GM19324 (cell line): ENCODE results near the gene INHBC.

Experiments used
- ATAC-seq: cut with Tn5 transposase; IDR thresholded peaks from one replicate; pipeline ENCODE4 v1.9.1; 2021; ENCODE audit warnings: mild to moderate bottlenecking, moderate library complexity; ENCODE audit not compliant: unreplicated experiment, low FRiP score

Gene INHBC

GRCh38 chr12:57452181-57452936 is 17.8 kb downstream of the INHBC start:
- no peak for ATAC-seq

GRCh38 chr12:57452937-57453509 is 18.4 kb downstream of the INHBC start:
- ATAC-seq = no peak

GRCh38 chr12:57454213-57454565 is 19.6 kb downstream of the INHBC start:
- no peak for ATAC-seq

- no peak for ATAC-seq
These were observed 20.2 kb downstream of the INHBC start, which contains the start of gene INHBE for GRCh38 chr12:57454566-57455373. Gene INHBE, plus strand, starts transcription at chr12:57455307. Its CDS starts 230 bp downstream, at chr12:57455537.

- ATAC-seq = no peak
These were observed 21.0 kb downstream of the INHBC start for GRCh38 chr12:57455374-57456144.

GRCh38 chr12:57456145-57456700 is 21.6 kb downstream of the INHBC start:
- no peak for ATAC-seq

- ATAC-seq = no peak
These were observed 22.3 kb downstream of the INHBC start for GRCh38 chr12:57456737-57457490.

GRCh38 chr12:57458665-57459054 is 24.1 kb downstream of the INHBC start:
- no peak for ATAC-seq

GRCh38 chr12:57459055-57459749 is 24.6 kb downstream of the INHBC start:
- peak; percentile 47 for ATAC-seq

- ATAC-seq = no peak
These were observed 25.3 kb downstream of the INHBC start, which contains the start of gene GLI1 for GRCh38 chr12:57459750-57460467. Gene GLI1, plus strand, starts transcription at chr12:57459785. Its CDS starts 3,907 bp downstream, at chr12:57463692.

- no peak for ATAC-seq
These were observed 25.8 kb downstream of the INHBC start for GRCh38 chr12:57460468-57460784.

- ATAC-seq = no peak
These were observed 26.3 kb downstream of the INHBC start for GRCh38 chr12:57460841-57461275.

GRCh38 chr12:57461276-57461916 is 26.8 kb downstream of the INHBC start:
- no peak for ATAC-seq

GRCh38 chr12:57461917-57462250 is 27.3 kb downstream of the INHBC start:
- no peak for ATAC-seq

- peak; percentile 58 for ATAC-seq
These were observed 27.8 kb downstream of the INHBC start for GRCh38 chr12:57462251-57462911.

- no peak for ATAC-seq
These were observed 28.3 kb downstream of the INHBC start for GRCh38 chr12:57462912-57463253.

GRCh38 chr12:57464569-57464968 is 30.0 kb downstream of the INHBC start:
- ATAC-seq = no peak
